DOHH2 (cell line): ENCODE results near the gene NMNAT2.

Experiments used
- CTCF ChIP-seq: fragments of 200-600 bp; sonication (generic); IDR thresholded peaks from one replicate; pipeline ENCODE4 v1.5.1; 2014; ENCODE audit warnings: antibody characterized with exemption, mild to moderate bottlenecking, low read depth, low read length; ENCODE audit not compliant: poor library complexity, severe bottlenecking
- EZH2phosphoT487 ChIP-seq: fragments of 200-600 bp; sonication (generic); IDR thresholded peaks from 2 replicates; pipeline ENCODE4 v1.6.1; 2017; ENCODE audit warnings: borderline replicate concordance, mild to moderate bottlenecking, antibody characterized with exemption, low read length, moderate library complexity, mixed read lengths

- TF ChIP-seq CTCF: no peak
- no peak for TF ChIP-seq EZH2phosphoT487
Observed at GRCh38 chr1:183323849-183324683, 94.1 kb downstream of the NMNAT2 start.
